ENCODE results near the gene IFI27L1.

Gene IFI27L1

DNA sequence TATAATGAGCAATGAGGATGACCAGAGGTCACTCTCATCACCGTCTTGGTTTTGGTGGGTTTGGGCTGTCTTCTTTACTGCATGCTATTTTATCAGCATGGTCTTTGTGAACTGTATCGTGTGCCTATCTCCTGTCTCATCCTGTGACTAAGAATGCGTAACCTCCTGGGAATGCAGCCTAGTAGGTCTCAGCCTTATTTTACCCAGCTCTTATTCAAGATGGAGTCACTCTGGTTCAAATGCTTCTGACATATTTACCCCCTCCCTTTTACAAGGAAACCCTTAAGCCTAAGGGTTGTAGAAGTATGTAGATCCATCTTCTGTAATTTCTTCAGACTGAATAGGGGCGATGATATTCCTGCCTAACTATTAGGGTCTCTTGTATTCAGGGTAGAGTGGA is 8.4 kb downstream of the IFI27L1 start:
- TF ChIP-seq POLR2AphosphoS5 (IDR thresholded peaks at IDR 0.05; ENCODE audit: low read depth, low read length) (no peak), POLR2A (IDR thresholded peaks at IDR 0.05; ENCODE audit: low read depth, low read length) (no peak), TAF1 (IDR thresholded peaks at IDR 0.05; ENCODE audit: borderline replicate concordance, low read depth, low read length) (no peak)
- DNase-seq (ENCODE audit: insufficient read length), result no peak
- FAIRE-seq, result no peak

DNA sequence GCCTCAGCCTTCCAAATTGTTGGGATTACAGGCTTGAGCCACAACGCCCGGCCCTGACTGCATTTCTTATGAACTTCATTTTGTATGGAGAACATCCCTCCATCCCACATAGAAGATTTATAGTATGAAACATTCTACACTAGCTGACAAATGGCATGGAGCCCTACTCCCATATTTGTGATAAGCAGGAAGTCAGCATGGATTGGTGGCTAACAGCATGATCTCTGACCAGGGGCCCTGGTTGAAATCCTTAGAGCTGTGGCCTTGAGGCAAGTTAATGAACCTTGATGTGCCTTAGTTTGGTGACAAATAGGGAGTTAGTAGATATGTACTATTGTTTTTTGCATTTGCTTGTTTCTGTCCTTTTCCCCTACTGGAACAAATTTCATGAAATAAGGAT is 12.3 kb downstream of the IFI27L1 start:
- TF ChIP-seq POLR2A (IDR thresholded peaks at IDR 0.05; ENCODE audit: low read depth, low read length), result no peak
- no peak for TF ChIP-seq TAF1 (IDR thresholded peaks at IDR 0.05; ENCODE audit: borderline replicate concordance, low read depth, low read length)
- no peak for DNase-seq (ENCODE audit: insufficient read length)
- FAIRE-seq, result no peak

DNA sequence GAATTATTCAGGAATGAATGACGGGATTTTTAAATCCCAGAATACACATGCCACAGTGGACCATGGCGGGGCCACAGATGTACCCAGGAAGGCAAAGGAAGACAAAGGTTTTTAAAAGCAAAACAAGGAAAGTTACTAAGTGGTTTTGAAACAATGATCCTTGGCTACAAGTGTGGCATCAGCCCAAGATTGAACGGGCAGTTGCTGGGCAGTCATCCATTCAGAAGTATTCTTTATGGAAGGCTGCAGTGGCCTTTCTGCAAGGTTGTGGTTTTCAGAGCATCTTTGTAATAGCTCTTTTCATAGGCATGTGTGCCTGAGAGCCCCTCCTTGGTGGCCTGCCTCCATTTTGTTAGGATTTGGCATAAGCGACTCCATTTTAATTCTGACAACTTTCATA is 16.0 kb downstream of the IFI27L1 start:
- TF ChIP-seq POLR2A (IDR thresholded peaks at IDR 0.05; ENCODE audit: low read depth, low read length) (no peak), POLR2AphosphoS5 (IDR thresholded peaks at IDR 0.05; ENCODE audit: low read depth, low read length) (no peak), TAF1 (IDR thresholded peaks at IDR 0.05; ENCODE audit: borderline replicate concordance, low read depth, low read length) (no peak)
- no peak for DNase-seq (ENCODE audit: insufficient read length)
- no peak for FAIRE-seq

DNA sequence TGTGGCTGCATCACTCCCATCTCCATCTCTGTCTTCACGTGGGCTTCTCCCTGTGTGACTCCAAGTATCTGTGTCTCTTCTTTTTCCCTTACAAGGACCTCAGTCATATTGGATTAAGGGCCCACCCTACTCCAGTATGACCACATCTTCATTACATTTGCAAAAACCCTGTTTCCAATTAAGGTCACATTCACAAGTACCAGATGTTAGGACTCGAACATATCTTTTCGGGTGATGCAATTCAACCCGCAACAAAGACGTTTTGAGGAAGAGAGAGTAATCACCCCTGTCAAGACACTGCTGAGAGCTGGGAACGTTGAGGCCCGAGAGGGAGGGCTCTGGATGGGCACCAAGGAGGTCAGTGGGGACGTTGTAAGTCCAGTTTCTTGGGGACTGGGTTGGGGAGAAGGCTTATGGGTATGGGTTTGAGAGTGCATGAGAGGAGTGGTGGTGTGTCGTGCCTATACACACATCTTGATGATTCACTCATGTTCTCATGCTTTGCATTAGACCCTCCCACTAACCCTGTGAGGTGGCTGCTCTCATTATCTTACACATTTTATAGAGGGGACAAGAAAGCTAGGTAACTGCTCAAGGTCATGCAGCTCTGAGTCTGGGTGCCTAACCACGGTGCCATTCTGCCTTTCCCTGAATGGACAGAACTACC is 17.3 kb downstream of the IFI27L1 start:
- no peak for FAIRE-seq
- no peak for DNase-seq (ENCODE audit: insufficient read length)
- TF ChIP-seq POLR2A (IDR thresholded peaks at IDR 0.05; ENCODE audit: low read depth, low read length) (no peak), POLR2AphosphoS5 (IDR thresholded peaks at IDR 0.05; ENCODE audit: low read depth, low read length) (no peak), TAF1 (IDR thresholded peaks at IDR 0.05; ENCODE audit: borderline replicate concordance, low read depth, low read length) (no peak)

DNA sequence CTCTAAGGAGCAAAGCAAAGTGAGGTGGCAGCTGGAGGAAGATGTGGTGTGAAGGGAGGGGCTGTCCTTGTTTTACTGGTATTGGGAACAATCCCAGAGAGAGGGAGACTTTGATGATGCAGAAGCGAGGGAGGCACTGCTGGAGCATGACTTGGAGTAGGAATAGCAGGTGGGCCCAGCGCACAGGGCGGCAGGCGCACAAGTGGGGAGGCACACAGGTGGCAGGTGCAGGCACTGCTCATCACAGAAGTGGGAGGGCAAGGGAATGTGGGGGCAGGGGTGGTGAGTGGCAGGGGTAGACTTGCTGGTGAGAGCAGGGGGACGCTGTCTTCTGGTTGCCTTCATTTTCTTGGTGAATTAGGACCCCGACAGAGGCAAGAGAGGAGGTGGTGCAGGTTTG is 17.9 kb downstream of the IFI27L1 start:
- TF ChIP-seq TAF1 (IDR thresholded peaks at IDR 0.05; ENCODE audit: borderline replicate concordance, low read depth, low read length), result no peak
- TF ChIP-seq POLR2AphosphoS5 (IDR thresholded peaks at IDR 0.05; ENCODE audit: low read depth, low read length), result no peak
- TF ChIP-seq POLR2A (IDR thresholded peaks at IDR 0.05; ENCODE audit: low read depth, low read length), result no peak
- no peak for DNase-seq (ENCODE audit: insufficient read length)
- FAIRE-seq, result no peak

DNA sequence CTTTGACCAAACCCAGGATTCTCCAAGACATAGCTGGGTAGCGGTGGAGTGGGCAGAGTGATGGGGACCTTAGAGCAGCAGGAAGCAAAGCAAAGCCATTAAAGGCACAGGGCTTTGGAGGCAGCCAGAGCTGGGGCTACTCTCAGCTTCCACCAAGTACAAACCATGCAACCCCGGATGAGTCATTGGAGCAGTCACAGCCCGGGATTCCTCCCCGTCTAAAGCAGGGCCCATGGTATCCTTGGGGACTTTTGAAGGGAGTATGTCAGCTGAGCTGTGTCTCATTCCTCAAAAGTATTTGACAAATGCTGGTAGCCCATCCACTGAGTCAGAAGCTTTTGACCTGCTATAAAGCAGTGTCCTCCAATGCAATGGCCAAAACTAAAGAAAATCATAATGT is 19.7 kb downstream of the IFI27L1 start:
- TF ChIP-seq POLR2A (IDR thresholded peaks at IDR 0.05; ENCODE audit: low read depth, low read length) (no peak), POLR2AphosphoS5 (IDR thresholded peaks at IDR 0.05; ENCODE audit: low read depth, low read length) (no peak), TAF1 (IDR thresholded peaks at IDR 0.05; ENCODE audit: borderline replicate concordance, low read depth, low read length) (no peak)
- FAIRE-seq (no peak), DNase-seq (ENCODE audit: insufficient read length) (no peak)

DNA sequence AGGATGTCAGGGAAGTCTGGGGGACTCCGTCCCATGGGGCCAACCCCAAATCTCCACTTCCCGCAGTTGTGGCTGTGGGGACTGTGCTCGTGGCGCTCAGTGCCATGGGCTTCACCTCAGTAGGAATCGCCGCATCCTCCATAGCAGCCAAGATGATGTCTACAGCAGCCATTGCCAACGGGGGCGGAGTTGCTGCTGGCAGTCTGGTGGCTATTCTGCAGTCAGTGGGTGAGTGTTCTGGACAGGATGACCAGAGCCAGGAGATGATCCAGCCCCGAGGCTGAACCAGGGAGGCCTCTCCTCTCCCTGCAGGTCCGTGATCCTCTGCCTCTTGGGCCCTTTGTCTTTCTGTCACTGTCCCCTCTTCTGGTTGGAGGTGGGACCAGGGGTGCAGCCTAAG is 20.6 kb downstream of the IFI27L1 start:
- FAIRE-seq (no peak), DNase-seq (ENCODE audit: insufficient read length) (no peak)
- TF ChIP-seq TAF1 (IDR thresholded peaks at IDR 0.05; ENCODE audit: borderline replicate concordance, low read depth, low read length) (no peak), POLR2A (IDR thresholded peaks at IDR 0.05; ENCODE audit: low read depth, low read length) (no peak), POLR2AphosphoS5 (IDR thresholded peaks at IDR 0.05; ENCODE audit: low read depth, low read length) (no peak)

DNA sequence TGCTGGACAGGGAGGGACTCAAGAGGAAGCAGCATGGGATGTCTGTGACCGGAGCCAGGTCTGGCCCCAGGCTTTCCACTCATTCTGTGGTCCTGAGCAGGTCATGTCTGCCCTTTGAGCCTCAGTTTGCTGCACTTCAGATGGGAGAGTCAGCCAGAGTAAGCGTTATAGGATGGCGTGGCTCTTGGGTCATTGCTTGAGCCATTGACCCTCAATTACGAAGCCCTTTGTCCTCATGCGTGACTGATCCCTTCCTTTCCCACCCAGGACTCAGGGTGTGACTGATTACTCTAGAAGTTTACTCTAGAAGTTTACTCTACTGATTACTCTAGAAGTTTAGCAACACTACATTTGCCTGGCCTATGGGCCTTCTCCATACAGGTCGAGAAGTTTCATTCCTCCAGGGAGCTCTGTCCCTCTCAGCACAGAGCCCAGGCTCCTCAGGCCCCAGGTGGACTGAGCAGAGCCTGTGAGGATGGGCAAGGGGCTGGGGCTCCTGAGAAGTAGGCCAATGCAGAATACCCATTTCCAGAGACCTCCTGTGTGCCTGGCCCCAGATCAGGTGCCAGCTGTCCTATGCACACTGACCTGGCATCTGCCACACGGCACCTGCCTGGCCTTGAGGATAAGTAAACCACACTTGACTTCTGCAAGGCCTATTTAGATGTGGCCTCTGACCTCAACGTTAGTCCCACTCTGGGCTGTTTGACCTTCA is 21.8 kb downstream of the IFI27L1 start:
- DNase-seq (ENCODE audit: insufficient read length) (no peak), FAIRE-seq (no peak)
- no peak for TF ChIP-seq POLR2A (IDR thresholded peaks at IDR 0.05; ENCODE audit: low read depth, low read length)
- TF ChIP-seq TAF1 (IDR thresholded peaks at IDR 0.05; ENCODE audit: borderline replicate concordance, low read depth, low read length), result no peak
- TF ChIP-seq POLR2AphosphoS5 (IDR thresholded peaks at IDR 0.05; ENCODE audit: low read depth, low read length), result no peak

DNA sequence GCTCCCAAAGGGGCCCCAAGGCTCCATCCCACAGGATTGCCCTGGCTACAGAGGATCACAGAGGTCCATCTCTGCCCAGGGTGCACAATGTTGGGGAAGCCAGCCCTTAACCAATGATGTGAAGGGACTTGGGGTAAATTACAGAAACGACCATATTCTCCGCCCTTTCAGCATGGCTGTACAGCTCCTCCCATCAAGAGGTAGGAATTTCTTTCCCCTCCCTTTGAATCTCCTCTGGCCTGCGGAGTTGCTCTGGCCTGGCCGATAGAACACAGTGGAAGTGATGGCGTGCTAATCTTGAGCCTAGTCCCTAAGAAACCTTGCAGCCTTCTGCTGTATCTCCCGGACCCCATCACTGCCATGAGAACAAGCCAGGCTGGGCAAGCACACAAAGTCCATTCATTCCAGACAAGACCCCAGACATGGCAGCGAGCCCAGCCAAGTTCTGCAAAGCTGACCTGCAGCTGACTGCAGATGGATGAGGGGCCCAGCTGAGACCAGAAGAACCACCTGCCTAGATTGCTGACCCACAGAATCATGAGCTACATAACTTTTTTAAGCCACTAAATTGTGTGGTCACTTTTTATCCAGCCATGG is 22.5 kb downstream of the IFI27L1 start:
- TF ChIP-seq POLR2AphosphoS5 (IDR thresholded peaks at IDR 0.05; ENCODE audit: low read depth, low read length), result no peak
- TF ChIP-seq POLR2A (IDR thresholded peaks at IDR 0.05; ENCODE audit: low read depth, low read length), result no peak
- TF ChIP-seq TAF1 (IDR thresholded peaks at IDR 0.05; ENCODE audit: borderline replicate concordance, low read depth, low read length), result no peak
- no peak for DNase-seq (ENCODE audit: insufficient read length)
- no peak for FAIRE-seq

DNA sequence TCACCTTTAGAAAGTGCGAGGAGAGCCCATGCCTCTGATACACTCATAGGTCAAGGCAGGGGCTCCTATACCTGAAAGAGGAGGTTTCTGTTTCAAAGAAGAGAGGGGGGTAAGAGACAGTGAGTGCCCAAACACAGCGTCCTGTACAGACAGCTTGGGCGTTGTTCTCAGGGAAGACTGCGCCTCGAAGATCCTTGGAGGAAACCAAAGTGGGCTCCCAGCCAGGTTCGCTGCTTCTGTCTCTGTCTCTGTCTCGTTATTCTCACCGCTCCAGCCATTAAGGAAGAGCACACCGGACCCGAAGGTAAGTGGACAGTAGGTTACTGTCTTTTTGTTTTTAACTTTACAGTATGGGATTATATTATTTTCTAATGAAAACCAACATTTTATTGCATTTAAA is 23.6 kb downstream of the IFI27L1 start:
- DNase-seq (ENCODE audit: insufficient read length) (no peak), FAIRE-seq (no peak)
- TF ChIP-seq POLR2AphosphoS5 (IDR thresholded peaks at IDR 0.05; ENCODE audit: low read depth, low read length), result no peak
- no peak for TF ChIP-seq TAF1 (IDR thresholded peaks at IDR 0.05; ENCODE audit: borderline replicate concordance, low read depth, low read length)
- no peak for TF ChIP-seq POLR2A (IDR thresholded peaks at IDR 0.05; ENCODE audit: low read depth, low read length)

DNA sequence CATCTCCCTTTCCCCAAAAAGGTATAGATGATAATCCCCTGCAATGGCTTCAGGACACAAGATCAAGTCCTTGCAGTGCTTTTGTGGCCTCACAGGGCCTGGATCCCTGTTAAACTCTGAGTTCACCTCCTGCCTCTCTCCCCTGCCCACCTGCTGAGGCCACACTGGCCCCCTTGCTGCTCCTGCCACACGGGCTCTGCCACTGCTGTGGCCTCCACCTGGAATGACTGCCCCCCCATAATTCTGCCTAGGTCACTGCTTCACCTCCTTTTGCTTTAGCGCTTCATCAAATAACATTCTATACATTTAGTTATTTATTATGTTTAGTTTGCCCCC is 28.8 kb downstream of the IFI27L1 start:
- no peak for FAIRE-seq
- TF ChIP-seq POLR2A (IDR thresholded peaks at IDR 0.05; ENCODE audit: low read depth, low read length) (no peak), POLR2AphosphoS5 (IDR thresholded peaks at IDR 0.05; ENCODE audit: low read depth, low read length) (no peak), TAF1 (IDR thresholded peaks at IDR 0.05; ENCODE audit: borderline replicate concordance, low read depth, low read length) (no peak)
- DNase-seq (ENCODE audit: insufficient read length), result no peak
